Endodermal cell (in vitro differentiated cells): ENCODE data around the gene HOXB2. TPM values are rescaled to one million over a fixed set of nuclear protein-coding genes. Genes with fewer than 3 reads are reported as not detected.

Experiments used
- DNase-seq: peaks from one replicate; pipeline ENCODE4 v3.0.0-alpha.2; 2017
- H3K27ac ChIP-seq: 2 replicates; pipeline ENCODE4 v1.5.1; 2013; ENCODE audit warnings: mild to moderate bottlenecking, low read depth, low read length, moderate library complexity
- H3K27me3 ChIP-seq: 2 replicates; pipeline ENCODE4 v1.6.1; 2013; ENCODE audit warnings: mild to moderate bottlenecking, low read length, moderate library complexity; ENCODE audit not compliant: insufficient read depth, control insufficient read depth, poor library complexity, severe bottlenecking
- H3K36me3 ChIP-seq: 2 replicates; pipeline ENCODE4 v1.7.0; 2013; ENCODE audit warnings: mild to moderate bottlenecking, low read length, moderate library complexity; ENCODE audit not compliant: control insufficient read depth, insufficient read depth
- H3K4me1 ChIP-seq: one replicate; pipeline ENCODE4 v1.7.0; 2013; ENCODE audit warnings: low read length; ENCODE audit not compliant: control insufficient read depth, insufficient read depth
- H3K4me3 ChIP-seq: 2 replicates; pipeline ENCODE4 v1.5.1; 2013; ENCODE audit warnings: mild to moderate bottlenecking, low read length, moderate library complexity
- H3K9ac ChIP-seq: 2 replicates; pipeline ENCODE4 v1.6.1; 2013; ENCODE audit warnings: mild to moderate bottlenecking, low read length, moderate library complexity; ENCODE audit not compliant: poor library complexity, severe bottlenecking; ENCODE audit errors: extremely low read depth
- H3K9me3 ChIP-seq: 2 replicates; pipeline ENCODE4 v1.6.1; 2013; ENCODE audit warnings: mild to moderate bottlenecking, low read length, moderate library complexity; ENCODE audit not compliant: control insufficient read depth
- H3K27ac Mint-ChIP-seq: 2 replicates; pipeline ENCODE4 v1.8.0; 2020; ENCODE audit warnings: mixed read lengths
- H3K27me3 Mint-ChIP-seq: 2 replicates; pipeline ENCODE4 v1.8.0; 2021; ENCODE audit warnings: mild to moderate bottlenecking, mixed read lengths; ENCODE audit not compliant: insufficient read depth
- H3K36me3 Mint-ChIP-seq: 2 replicates; pipeline ENCODE4 v1.8.0; 2020; ENCODE audit warnings: low read depth, mixed read lengths
- H3K4me1 Mint-ChIP-seq: 2 replicates; pipeline ENCODE4 v1.8.0; 2020; ENCODE audit warnings: mixed read lengths
- H3K4me3 Mint-ChIP-seq: 2 replicates; pipeline ENCODE4 v1.8.0; 2020; ENCODE audit warnings: mild to moderate bottlenecking, moderate library complexity, mixed read lengths
- H3K9me3 Mint-ChIP-seq: 2 replicates; pipeline ENCODE4 v1.8.0; 2020; ENCODE audit warnings: mild to moderate bottlenecking, mixed read lengths
- WGBS, 2 experiments: methylation state at CpG; one replicate each; pipeline versions ENCODE4 v1.1.5 to v1.1.7; 2013; ENCODE audit warnings: missing lambda C conversion rate in 2 of 2, mixed read lengths in 1 of 2; ENCODE audit not compliant: insufficient coverage in 1 of 2, insufficient read length in 1 of 2; 5-methylcytosine and 5-hydroxymethylcytosine counted together
- total RNA-seq, 2 donors: library from RNA; stranded (reverse); fragmentation: NEBNext Ultra II Directional in 1 of 2; extraction: Animal tissue kit (Norgen Biotek cat#: 25700) in 1 of 2; gene quantifications; 2 replicates in 1 of 2; 3 replicates in 1 of 2; pipeline ENCODE4 v1.2.1, GENCODE V29; 2021
- TF ChIP-seq, protein P1 (sequence below): fragments of 200-600 bp; sonication (generic); conservative IDR thresholded peaks from 2 replicates; pipeline ENCODE4 v1.5.0; 2021; ENCODE audit warnings: antibody characterized with exemption, mild to moderate bottlenecking

Gene HOXB2
- total RNA-seq, 2 donors from 2014 or later, result 0.22 TPM; not detected in 1

DNA sequence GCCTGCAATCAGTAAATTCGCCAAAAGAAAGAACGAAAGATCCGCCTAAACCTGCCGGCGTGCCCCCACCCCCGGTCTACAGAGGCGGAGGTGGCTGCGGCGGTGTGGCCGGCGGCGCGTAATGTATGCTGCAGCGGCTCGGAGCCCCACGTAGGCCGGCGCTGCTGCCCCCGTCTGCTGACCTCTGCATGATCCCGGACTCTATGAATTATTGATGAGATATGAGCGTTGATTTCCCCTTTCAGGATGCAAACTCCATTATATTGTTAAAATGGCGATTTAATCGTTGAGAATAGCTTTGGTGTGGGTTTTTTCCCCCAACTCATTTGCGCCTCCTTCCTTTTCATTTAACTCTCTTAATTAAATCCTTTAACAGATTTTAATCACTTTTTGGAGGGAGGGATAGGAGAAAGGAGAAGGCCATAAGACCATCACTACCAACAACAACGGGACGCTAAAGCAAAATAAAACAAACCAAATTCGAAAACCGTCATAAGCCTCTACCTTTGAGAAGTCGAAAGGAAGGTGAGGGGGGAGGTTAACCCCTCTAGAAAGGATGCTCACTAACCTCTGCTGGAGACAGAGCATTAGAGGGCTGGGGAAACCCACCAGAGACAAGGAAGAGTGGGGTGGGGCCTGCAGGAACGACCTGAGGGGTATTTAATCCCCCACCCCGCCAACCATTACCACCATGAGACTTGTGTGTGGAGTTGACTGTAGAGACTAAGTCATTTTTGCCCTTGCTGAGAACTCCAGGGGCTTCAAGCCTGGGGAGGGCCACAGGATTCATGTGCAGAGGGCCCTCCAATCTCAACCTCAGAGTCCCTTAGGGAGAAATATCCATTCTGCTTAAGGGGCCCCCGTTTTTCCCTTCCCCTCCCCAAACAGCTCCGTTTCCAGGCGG is 41.7 kb upstream of the HOXB2 start:
- H3K27ac ChIP-seq, result no peak overlapping the region
- H3K4me3 ChIP-seq, result peak overlapping the region; percentile 11
- peaks cover 7% of the 10 kb centered on the region for H3K4me1 Mint-ChIP-seq
- H3K9me3 ChIP-seq, result no peaks in the 10 kb centered on the region
- no peak overlapping the region for H3K27ac Mint-ChIP-seq
- H3K9ac ChIP-seq, result no peak overlapping the region
- TF ChIP-seq, protein P1, sequence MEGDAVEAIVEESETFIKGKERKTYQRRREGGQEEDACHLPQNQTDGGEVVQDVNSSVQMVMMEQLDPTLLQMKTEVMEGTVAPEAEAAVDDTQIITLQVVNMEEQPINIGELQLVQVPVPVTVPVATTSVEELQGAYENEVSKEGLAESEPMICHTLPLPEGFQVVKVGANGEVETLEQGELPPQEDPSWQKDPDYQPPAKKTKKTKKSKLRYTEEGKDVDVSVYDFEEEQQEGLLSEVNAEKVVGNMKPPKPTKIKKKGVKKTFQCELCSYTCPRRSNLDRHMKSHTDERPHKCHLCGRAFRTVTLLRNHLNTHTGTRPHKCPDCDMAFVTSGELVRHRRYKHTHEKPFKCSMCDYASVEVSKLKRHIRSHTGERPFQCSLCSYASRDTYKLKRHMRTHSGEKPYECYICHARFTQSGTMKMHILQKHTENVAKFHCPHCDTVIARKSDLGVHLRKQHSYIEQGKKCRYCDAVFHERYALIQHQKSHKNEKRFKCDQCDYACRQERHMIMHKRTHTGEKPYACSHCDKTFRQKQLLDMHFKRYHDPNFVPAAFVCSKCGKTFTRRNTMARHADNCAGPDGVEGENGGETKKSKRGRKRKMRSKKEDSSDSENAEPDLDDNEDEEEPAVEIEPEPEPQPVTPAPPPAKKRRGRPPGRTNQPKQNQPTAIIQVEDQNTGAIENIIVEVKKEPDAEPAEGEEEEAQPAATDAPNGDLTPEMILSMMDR, result no peak
- no peaks in the 10 kb centered on the region for H3K36me3 Mint-ChIP-seq
- peaks cover 100% of the 10 kb centered on the region for H3K27me3 ChIP-seq
- no peak overlapping the region for H3K4me3 Mint-ChIP-seq
- peaks cover 3% of the 10 kb centered on the region for H3K4me1 ChIP-seq
- no peaks in the 10 kb centered on the region for H3K9me3 Mint-ChIP-seq
- H3K27me3 Mint-ChIP-seq, result peaks cover 100% of the 10 kb centered on the region
- 3 to 8% methylated on average over 6 to 27 of the region's 34 CpGs for WGBS, 2 experiments
- no peaks in the 10 kb centered on the region for H3K36me3 ChIP-seq
- peak; percentile 66 for DNase-seq

DNA sequence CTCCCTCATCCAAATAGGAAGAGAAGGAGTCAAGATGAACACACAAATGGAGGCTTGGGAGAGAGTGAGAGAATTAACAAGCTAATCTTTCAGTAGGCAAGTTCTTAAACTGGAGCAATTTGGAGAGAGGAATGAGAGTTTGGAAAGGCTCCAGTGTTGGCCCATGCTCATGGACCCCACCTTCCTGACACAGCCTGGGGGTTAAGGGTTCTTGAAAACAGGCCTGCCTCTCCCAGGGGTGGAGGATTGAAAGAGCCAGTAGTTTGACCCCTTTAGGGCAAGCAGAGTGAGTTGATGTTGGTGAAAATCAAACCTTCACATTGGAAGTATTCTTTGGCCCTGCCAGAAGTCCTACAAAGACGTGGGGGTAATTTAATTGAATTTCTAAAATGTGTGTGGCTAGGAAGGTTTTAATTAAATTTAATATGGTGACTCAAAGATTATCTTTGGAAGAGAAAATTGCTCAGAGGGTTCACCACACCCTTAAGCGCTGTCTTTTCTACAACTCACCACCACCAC is 39.4 kb upstream of the HOXB2 start:
- Mint-ChIP-seq H3K4me1 (peaks cover 7% of the 10 kb centered on the region), H3K4me3 (no peak overlapping the region), H3K36me3 (no peaks in the 10 kb centered on the region), H3K9me3 (no peaks in the 10 kb centered on the region), H3K27ac (no peak overlapping the region), H3K27me3 (peaks cover 100% of the 10 kb centered on the region)
- peaks cover 100% of the 10 kb centered on the region for H3K27me3 ChIP-seq
- H3K9ac ChIP-seq, result no peak overlapping the region
- WGBS, 2 experiments, result 14 to 33% methylated on average over 1 to 2 of the region's 2 CpGs
- no peak overlapping the region for H3K4me3 ChIP-seq
- TF ChIP-seq, protein P1, result no peak
- no peaks in the 10 kb centered on the region for H3K9me3 ChIP-seq
- H3K27ac ChIP-seq, result no peak overlapping the region
- H3K36me3 ChIP-seq, result no peaks in the 10 kb centered on the region
- H3K4me1 ChIP-seq, result peaks cover 3% of the 10 kb centered on the region
- DNase-seq, result no peak

- H3K4me3 ChIP-seq, result no peak overlapping the region
- H3K27me3 Mint-ChIP-seq, result peaks cover 100% of the 10 kb centered on the region
Observed at GRCh38 chr17:48583708-48584222, 38.9 kb upstream of the HOXB2 start.

More at GRCh38 chr17:48583708-48584222, 38.9 kb upstream of the HOXB2 start:
- Histone ChIP-seq H3K9ac (no peak overlapping the region), H3K27ac (no peak overlapping the region), H3K4me1 (peaks cover 3% of the 10 kb centered on the region), H3K27me3 (peaks cover 100% of the 10 kb centered on the region), H3K36me3 (no peaks in the 10 kb centered on the region), H3K9me3 (no peaks in the 10 kb centered on the region)
- no peaks in the 10 kb centered on the region for H3K9me3 Mint-ChIP-seq
- 27 to 36% methylated on average over 2 to 3 of the region's 3 CpGs for WGBS, 2 experiments
- H3K27ac Mint-ChIP-seq, result no peak overlapping the region
- DNase-seq, result no peak
- TF ChIP-seq, protein P1, result no peak
- peaks cover 9% of the 10 kb centered on the region for H3K4me1 Mint-ChIP-seq
- H3K36me3 Mint-ChIP-seq, result no peaks in the 10 kb centered on the region
- no peak overlapping the region for H3K4me3 Mint-ChIP-seq
